ENCODE measurements around the gene SKAP1. TPM values are rescaled to one million over a fixed set of nuclear protein-coding genes. Genes with fewer than 3 reads are reported as not detected.
A peak's percentile ranks its signal among the peaks of the same experiment; 100 is the strongest.

Gene SKAP1
- total RNA-seq, 1 donor from 2014 or later = not detected

- Histone ChIP-seq H3K27me3 (ENCODE audit: control insufficient read depth, insufficient read depth, low read length) (no peaks in the 10 kb centered on the region), H3K36me3 (ENCODE audit: control insufficient read depth, insufficient read depth, low read length) (no peaks in the 10 kb centered on the region), H3K4me3 (ENCODE audit: low read depth, low read length) (no peak overlapping the region)
- FAIRE-seq (no peak), DNase-seq (ENCODE audit: low read depth) (no peak)
- TF ChIP-seq CTCF (IDR thresholded peaks at IDR 0.05; ENCODE audit: insufficient read depth, low read length, severe bottlenecking) = no peak
These were observed 189.9 kb downstream of the SKAP1 start for GRCh38 chr17:48240122-48240521.

DNA sequence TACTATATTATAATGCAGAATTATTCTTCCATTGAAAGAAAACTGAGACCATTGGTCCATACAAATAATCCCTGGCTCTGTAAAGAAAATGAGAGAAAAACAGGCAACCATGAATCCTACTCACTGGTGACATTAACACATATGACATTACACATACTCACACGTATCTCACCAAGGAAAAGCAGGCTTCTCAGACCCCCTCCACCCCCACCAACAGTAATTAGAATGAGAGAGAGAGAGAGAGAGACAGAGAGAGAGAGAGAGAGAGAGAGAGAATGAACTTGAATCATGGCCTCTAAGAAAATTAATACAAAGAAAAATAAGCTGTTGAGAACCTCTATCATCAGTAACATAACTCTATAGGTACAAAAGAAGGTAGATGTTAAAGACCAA is 190.4 kb downstream of the SKAP1 start:
- H3K4me3 ChIP-seq (ENCODE audit: low read depth, low read length) = no peak overlapping the region
- FAIRE-seq (no peak), DNase-seq (ENCODE audit: low read depth) (no peak)
- TF ChIP-seq CTCF (IDR thresholded peaks at IDR 0.05; ENCODE audit: insufficient read depth, low read length, severe bottlenecking) = no peak
- H3K36me3 ChIP-seq (ENCODE audit: control insufficient read depth, insufficient read depth, low read length) = no peaks in the 10 kb centered on the region
- H3K27me3 ChIP-seq (ENCODE audit: control insufficient read depth, insufficient read depth, low read length) = no peaks in the 10 kb centered on the region

- H3K4me3 ChIP-seq (ENCODE audit: low read depth, low read length) = no peak overlapping the region
- FAIRE-seq (no peak), DNase-seq (ENCODE audit: low read depth) (no peak)
- H3K36me3 ChIP-seq (ENCODE audit: control insufficient read depth, insufficient read depth, low read length) = no peaks in the 10 kb centered on the region
- no peaks in the 10 kb centered on the region for H3K27me3 ChIP-seq (ENCODE audit: control insufficient read depth, insufficient read depth, low read length)
- no peak for TF ChIP-seq CTCF (IDR thresholded peaks at IDR 0.05; ENCODE audit: insufficient read depth, low read length, severe bottlenecking)
These were observed 190.9 kb downstream of the SKAP1 start for GRCh38 chr17:48238933-48239602.

- TF ChIP-seq CTCF (IDR thresholded peaks at IDR 0.05; ENCODE audit: insufficient read depth, low read length, severe bottlenecking) = no peak
These were observed 192.6 kb downstream of the SKAP1 start for GRCh38 chr17:48237456-48237855.

DNA sequence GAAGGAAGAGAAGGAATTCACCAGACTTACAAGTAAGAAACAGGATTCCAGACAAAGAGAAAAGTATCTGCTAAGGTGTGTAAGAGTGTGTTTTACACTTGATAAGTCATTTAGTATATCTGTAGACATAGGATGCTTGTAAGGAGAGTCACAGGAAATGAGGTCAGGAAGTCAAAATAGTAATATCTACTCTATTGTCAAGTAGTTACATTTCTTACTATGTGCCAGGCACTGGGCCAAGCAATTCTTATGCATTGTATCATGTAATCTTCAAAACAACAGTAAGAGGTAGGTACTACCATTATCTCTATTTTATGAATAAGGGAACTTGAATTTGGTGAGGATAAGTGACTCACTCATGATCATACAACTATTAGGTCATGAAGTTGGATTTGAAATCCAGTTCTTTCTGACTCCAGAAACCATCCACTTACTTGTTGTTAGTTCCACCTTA is 193.3 kb downstream of the SKAP1 start:
- DNase-seq (ENCODE audit: low read depth) = peak; percentile 99
- H3K27me3 ChIP-seq (ENCODE audit: control insufficient read depth, insufficient read depth, low read length) = no peaks in the 10 kb centered on the region
- FAIRE-seq = no peak

More at GRCh38 chr17:48237456-48237855, 192.6 kb downstream of the SKAP1 start:
- H3K36me3 ChIP-seq (ENCODE audit: control insufficient read depth, insufficient read depth, low read length) = no peaks in the 10 kb centered on the region
- DNase-seq (ENCODE audit: low read depth) (no peak), FAIRE-seq (no peak)
- H3K4me3 ChIP-seq (ENCODE audit: low read depth, low read length) = no peak overlapping the region
- H3K27me3 ChIP-seq (ENCODE audit: control insufficient read depth, insufficient read depth, low read length) = no peaks in the 10 kb centered on the region

More for the DNA sequence above, 193.3 kb downstream of the SKAP1 start:
- TF ChIP-seq CTCF (IDR thresholded peaks at IDR 0.05; ENCODE audit: insufficient read depth, low read length, severe bottlenecking) = no peak
- H3K36me3 ChIP-seq (ENCODE audit: control insufficient read depth, insufficient read depth, low read length) = no peaks in the 10 kb centered on the region
- H3K4me3 ChIP-seq (ENCODE audit: low read depth, low read length) = no peak overlapping the region

Measured in bronchial epithelial cell (primary cell).